Endothelial cell of umbilical vein (primary cell): ENCODE measurements around the gene SLC2A6. TPM values are rescaled to one million over a fixed set of nuclear protein-coding genes. Genes with fewer than 3 reads are reported as not detected.

Experiments used
- BruUV-seq: library from RNA; stranded (reverse); fragments of 400-500 nt; replicated peaks from 2 replicates; lab custom pipeline; 2021; lab: Mats Ljungman, UMichigan
- CTCF ChIA-PET: fragments of 300-600, 350-600 bp; sonication (Branson Sonifier 250); formaldehyde crosslinking; loops from one replicate; lab custom pipeline; 2021; ENCODE audit warnings: antibody characterized with exemption, inconsistent platforms; lab: Charles Lee
- POLR2A ChIA-PET: fragments of 300-600, 350-600 bp; sonication (Branson Sonifier 250); formaldehyde crosslinking; loops from one replicate; lab custom pipeline; 2021; ENCODE audit warnings: antibody characterized with exemption, inconsistent platforms; lab: Charles Lee
- DNase-seq: peaks from one replicate; pipeline ENCODE4 v3.0.0-alpha.2; 2011; ENCODE audit warnings: low read depth, low spot score
- FAIRE-seq: peaks from 2 replicates; lab custom pipeline; 2011; peaks lifted over from hg19 to GRCh38; lab: Jason Lieb, UNC
- H2AFZ ChIP-seq: 2 replicates; pipeline ENCODE4 v1.6.0; 2012; ENCODE audit warnings: low read depth, low read length, control low read depth, inconsistent platforms
- H3K27ac ChIP-seq: 2 replicates; pipeline ENCODE4 v1.5.1; 2011; ENCODE audit warnings: low read depth, mild to moderate bottlenecking, control low read depth, low read length, moderate library complexity; ENCODE audit not compliant: insufficient read depth
- H3K27me3 ChIP-seq, 2 experiments: 2 replicates each; pipeline versions ENCODE4 v1.6.0 to v1.6.1; 2011; ENCODE audit warnings: low read length in 2 of 2, mixed read lengths in 1 of 2; ENCODE audit not compliant: control insufficient read depth in 2 of 2, insufficient read depth in 2 of 2
- H3K36me3 ChIP-seq, 2 experiments: 2 replicates in 1 of 2; 3 replicates in 1 of 2; pipeline ENCODE4 v1.5.1; 2011; ENCODE audit warnings: low read length in 2 of 2, mild to moderate bottlenecking in 1 of 2, moderate library complexity in 1 of 2; ENCODE audit not compliant: control insufficient read depth in 2 of 2, insufficient read depth in 2 of 2; ENCODE audit errors: extremely low read depth in 1 of 2
- H3K4me1 ChIP-seq: 3 replicates; pipeline ENCODE4 v1.5.1; 2011; ENCODE audit warnings: mild to moderate bottlenecking, low read length; ENCODE audit not compliant: control insufficient read depth, insufficient read depth; ENCODE audit errors: extremely low read depth
- H3K4me2 ChIP-seq: 2 replicates; pipeline ENCODE4 v1.6.1; 2011; ENCODE audit warnings: low read length, control low read depth, mixed read lengths; ENCODE audit not compliant: insufficient read depth
- H3K4me3 ChIP-seq, 3 experiments: fragments of 200-600 bp in 1 of 3; sonication (generic), shearing (Covaris generic) in 1 of 3; replicated peaks in 1 of 3; 2 replicates each; pipeline ENCODE4 v1.5.1; 2011 to 2016; ENCODE audit warnings: control low read depth in 3 of 3, low read length in 3 of 3, mild to moderate bottlenecking in 2 of 3, inconsistent platforms in 1 of 3, low read depth in 1 of 3, moderate library complexity in 1 of 3; ENCODE audit not compliant: insufficient read depth in 1 of 3
- H3K79me2 ChIP-seq: 2 replicates; pipeline ENCODE4 v1.6.0; 2012; ENCODE audit warnings: low read length, inconsistent platforms; ENCODE audit not compliant: control insufficient read depth, insufficient read depth
- H3K9ac ChIP-seq: replicated peaks from 2 replicates; pipeline ENCODE3; 2011; ENCODE audit warnings: low read length, control low read depth; ENCODE audit not compliant: insufficient read depth; ENCODE audit errors: extremely low read depth
- H3K9me1 ChIP-seq: replicated peaks from 3 replicates; pipeline ENCODE4 v1.6.0; 2011; ENCODE audit warnings: mild to moderate bottlenecking, low read length; ENCODE audit not compliant: control insufficient read depth, insufficient read depth; ENCODE audit errors: extremely low read depth
- H3K9me3 ChIP-seq: replicated peaks from 2 replicates; pipeline ENCODE4 v1.5.1; 2012; ENCODE audit warnings: low read length, inconsistent platforms; ENCODE audit not compliant: control insufficient read depth, insufficient read depth
- H4K20me1 ChIP-seq: replicated peaks from 2 replicates; pipeline ENCODE3; 2011; ENCODE audit warnings: mild to moderate bottlenecking, low read length; ENCODE audit not compliant: control insufficient read depth, insufficient read depth; ENCODE audit errors: extremely low read depth
- EZH2 ChIP-seq: IDR thresholded peaks from 2 replicates; pipeline ENCODE4 v1.6.1; 2012; ENCODE audit warnings: borderline replicate concordance, low read depth, mild to moderate bottlenecking, moderate library complexity, low read length, inconsistent platforms; ENCODE audit not compliant: severe bottlenecking
- FOS ChIP-seq: IDR thresholded peaks from 2 replicates; pipeline ENCODE4 v1.6.1; 2011; ENCODE audit warnings: mild to moderate bottlenecking, low read length, moderate library complexity, borderline replicate concordance; ENCODE audit not compliant: insufficient read depth
- GATA2 ChIP-seq: IDR thresholded peaks from 2 replicates; pipeline ENCODE4 v1.7.0; 2011; ENCODE audit warnings: low read depth, mild to moderate bottlenecking, moderate library complexity, mixed read lengths, low read length; ENCODE audit not compliant: insufficient read length, insufficient read depth
- JUN ChIP-seq: IDR thresholded peaks from 2 replicates; pipeline ENCODE4 v1.6.1; 2011; ENCODE audit warnings: borderline replicate concordance, low read depth; ENCODE audit not compliant: insufficient read length, insufficient read depth
- MYC ChIP-seq: IDR thresholded peaks from one replicate; pipeline ENCODE4 v1.6.1; 2011; ENCODE audit warnings: mild to moderate bottlenecking, low read depth, low read length
- POLR2A ChIP-seq: IDR thresholded peaks from 2 replicates; pipeline ENCODE4 v1.6.1; 2012; ENCODE audit warnings: low read depth, mild to moderate bottlenecking, control low read depth, low read length
- POLR2AphosphoS5 ChIP-seq: IDR thresholded peaks from 2 replicates; pipeline ENCODE4 v1.6.1; 2012; ENCODE audit warnings: low read depth, mild to moderate bottlenecking, control low read depth, low read length, moderate library complexity; ENCODE audit not compliant: insufficient read depth
- dilution Hi-C: fragments of 300-500 bp; cut with MboI; formaldehyde crosslinking; loops from one replicate; pipeline ENCODE4 v1.15.0; 2019; ENCODE audit warnings: low sequenced_read_pairs; ENCODE audit not compliant: extremely low pct_ligation_motif_present
- intact Hi-C: fragments of 100-400 bp; cut with micrococcal nuclease; formaldehyde crosslinking; loops from one replicate; pipeline ENCODE4 v1.10.0; 2022
- polyA plus RNA-seq, 4 experiments: library from polyadenylated mRNA; depleted of rRNA in 3 of 4; stranded (reverse) in 3 of 4; unstranded in 1 of 4; fragments of >200 nt; gene quantifications; 2 replicates each; pipeline versions ENCODE4 v1.2.1 to v1.2.3, GENCODE V29; 2011 to 2012; ENCODE audit warnings: missing spikeins in 1 of 4
- total RNA-seq: library from RNA; stranded (reverse); gene quantifications from 2 replicates; pipeline ENCODE4 v1.2.3, GENCODE V29; 2021
- TF ChIP-seq, protein P1 (sequence below), 2 donors: IDR thresholded peaks; 1 replicate in 1 of 2; 2 replicates in 1 of 2; pipeline ENCODE4 v1.5.1; 2011; ENCODE audit warnings: low read length in 2 of 2, mild to moderate bottlenecking in 2 of 2, moderate library complexity in 2 of 2, control low read depth in 1 of 2, inconsistent platforms in 1 of 2, low read depth in 1 of 2; ENCODE audit not compliant: insufficient read depth in 1 of 2; ENCODE audit errors: extremely low read depth in 1 of 2
- TF ChIP-seq, protein P2 (sequence below): IDR thresholded peaks from 2 replicates; pipeline ENCODE4 v1.6.1; 2011; ENCODE audit not compliant: insufficient read depth, insufficient read length

The SLC2A6 gene
- total and polyA plus RNA-seq, 2 donors (not counting 3 experiments of a cell fraction or from before 2014, with no cell fraction given), result 35.7 to 39.6 TPM

DNA sequence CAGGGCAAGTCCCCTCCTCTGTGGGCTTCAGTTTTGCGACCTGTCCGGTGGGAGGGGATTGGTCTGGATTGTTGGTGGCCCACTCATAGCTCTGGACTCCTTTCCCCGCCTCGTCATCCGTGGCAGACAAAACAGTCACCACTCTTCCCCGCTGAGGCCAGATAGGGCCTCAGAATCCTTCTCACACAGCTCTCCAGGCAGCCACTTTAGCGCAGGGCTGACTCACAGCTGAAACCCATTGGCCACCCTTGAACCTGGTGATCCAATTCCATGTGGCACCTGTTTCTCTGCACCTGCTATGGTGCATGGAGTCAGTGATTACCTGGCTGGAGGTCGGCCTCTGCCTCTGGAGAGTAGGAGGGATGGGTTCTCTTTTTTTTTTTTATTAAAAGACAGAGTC, 34.9 kb downstream of the SLC2A6 start:
- Histone ChIP-seq H3K27ac (no peak overlapping the region), H3K4me3 (no peak overlapping the region), H3K4me2 (no peak overlapping the region), H3K79me2 (no peaks in the 10 kb centered on the region), H4K20me1 (no peaks in the 10 kb centered on the region), H3K36me3 (no peaks in the 10 kb centered on the region), H3K9me3 (no peaks in the 10 kb centered on the region), H2AFZ (no peak overlapping the region), H3K9ac (no peak overlapping the region), H3K9me1 (no peaks in the 10 kb centered on the region), H3K4me1 (no peaks in the 10 kb centered on the region), H3K27me3 (no peaks in the 10 kb centered on the region)
- TF ChIP-seq, protein P1, sequence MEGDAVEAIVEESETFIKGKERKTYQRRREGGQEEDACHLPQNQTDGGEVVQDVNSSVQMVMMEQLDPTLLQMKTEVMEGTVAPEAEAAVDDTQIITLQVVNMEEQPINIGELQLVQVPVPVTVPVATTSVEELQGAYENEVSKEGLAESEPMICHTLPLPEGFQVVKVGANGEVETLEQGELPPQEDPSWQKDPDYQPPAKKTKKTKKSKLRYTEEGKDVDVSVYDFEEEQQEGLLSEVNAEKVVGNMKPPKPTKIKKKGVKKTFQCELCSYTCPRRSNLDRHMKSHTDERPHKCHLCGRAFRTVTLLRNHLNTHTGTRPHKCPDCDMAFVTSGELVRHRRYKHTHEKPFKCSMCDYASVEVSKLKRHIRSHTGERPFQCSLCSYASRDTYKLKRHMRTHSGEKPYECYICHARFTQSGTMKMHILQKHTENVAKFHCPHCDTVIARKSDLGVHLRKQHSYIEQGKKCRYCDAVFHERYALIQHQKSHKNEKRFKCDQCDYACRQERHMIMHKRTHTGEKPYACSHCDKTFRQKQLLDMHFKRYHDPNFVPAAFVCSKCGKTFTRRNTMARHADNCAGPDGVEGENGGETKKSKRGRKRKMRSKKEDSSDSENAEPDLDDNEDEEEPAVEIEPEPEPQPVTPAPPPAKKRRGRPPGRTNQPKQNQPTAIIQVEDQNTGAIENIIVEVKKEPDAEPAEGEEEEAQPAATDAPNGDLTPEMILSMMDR (IDR thresholded peaks at IDR 0.05; ENCODE audit: extremely low read depth in 1 of 2, insufficient read depth in 1 of 2, low read depth in 1 of 2, low read length in 2 of 2), result no peak
- TF ChIP-seq POLR2AphosphoS5 (no peak), POLR2A (no peak), FOS (no peak), EZH2 (no peak), JUN (no peak), MYC (no peak), GATA2 (no peak)
- TF ChIP-seq, protein P2, sequence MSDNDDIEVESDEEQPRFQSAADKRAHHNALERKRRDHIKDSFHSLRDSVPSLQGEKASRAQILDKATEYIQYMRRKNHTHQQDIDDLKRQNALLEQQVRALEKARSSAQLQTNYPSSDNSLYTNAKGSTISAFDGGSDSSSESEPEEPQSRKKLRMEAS, result no peak
- no TSS peak for BruUV-seq
- CTCF ChIA-PET, result interaction anchor here (1.5 kb wide), 1 partner anchor 10 kb away, joined by 4 read pairs; no protein-coding TSS in a partner anchor
- dilution Hi-C loops, result no loop called here
- intact Hi-C loops, result no loop called here
- FAIRE-seq, result no peak
- POLR2A ChIA-PET, result no interaction called here
- no peak for DNase-seq
